Mesothelial cell of epicardium (in vitro differentiated cells): ENCODE measurements around the gene RFTN1. TPM values are rescaled to one million over a fixed set of nuclear protein-coding genes. Genes with fewer than 3 reads are reported as not detected.

Source experiments
- DNase-seq, 2 experiments: peaks; one replicate each; pipeline ENCODE4 v3.0.0; 2021; ENCODE audit warnings: low spot score in 2 of 2; ENCODE audit not compliant: unreplicated experiment in 2 of 2
- H3K27ac Mint-ChIP-seq: 2 replicates; pipeline ENCODE4 v1.8.0; 2021; ENCODE audit warnings: mixed read lengths
- H3K27me3 Mint-ChIP-seq: 2 replicates; pipeline ENCODE4 v1.8.0; 2021; ENCODE audit warnings: low read depth, mixed read lengths
- H3K36me3 Mint-ChIP-seq: 2 replicates; pipeline ENCODE4 v1.8.0; 2021; ENCODE audit warnings: mixed read lengths
- H3K4me1 Mint-ChIP-seq: 2 replicates; pipeline ENCODE4 v1.8.0; 2021; ENCODE audit warnings: mixed read lengths
- H3K4me3 Mint-ChIP-seq: 2 replicates; pipeline ENCODE4 v1.8.0; 2021; ENCODE audit warnings: mild to moderate bottlenecking, moderate library complexity, mixed read lengths
- H3K9me3 Mint-ChIP-seq: 2 replicates; pipeline ENCODE4 v1.8.0; 2021; ENCODE audit warnings: mixed read lengths
- CTCF ChIP-seq: fragments of 200-600 bp; sonication (generic); IDR thresholded peaks from one replicate; pipeline ENCODE4 v1.5.0; 2021; ENCODE audit warnings: antibody characterized with exemption; ENCODE audit not compliant: unreplicated experiment
- total RNA-seq: library from RNA; stranded (reverse); gene quantifications from 3 replicates; pipeline ENCODE4 v1.2.1, GENCODE V29; 2021

Gene RFTN1
- total RNA-seq, 1 donor from 2014 or later, result 10.0 TPM

GRCh38 chr3:16503191-16503776 is 10.2 kb downstream of the RFTN1 start:
- H3K27me3 Mint-ChIP-seq, result peaks cover 39% of the 10 kb centered on the region
- DNase-seq, result no peak
- no peak overlapping the region for H3K27ac Mint-ChIP-seq
- no peaks in the 10 kb centered on the region for H3K9me3 Mint-ChIP-seq
- no peak overlapping the region for H3K4me3 Mint-ChIP-seq
- no peak for TF ChIP-seq CTCF
- H3K36me3 Mint-ChIP-seq, result no peaks in the 10 kb centered on the region
- H3K4me1 Mint-ChIP-seq, result peaks cover 7% of the 10 kb centered on the region

- Mint-ChIP-seq H3K4me1 (peaks cover 4% of the 10 kb centered on the region), H3K36me3 (no peaks in the 10 kb centered on the region), H3K9me3 (no peaks in the 10 kb centered on the region), H3K4me3 (no peak overlapping the region), H3K27me3 (peaks cover 35% of the 10 kb centered on the region), H3K27ac (no peak overlapping the region)
- TF ChIP-seq CTCF, result no peak
- no peak for DNase-seq
These were observed 11.1 kb downstream of the RFTN1 start for GRCh38 chr3:16502347-16502908.

- H3K27ac Mint-ChIP-seq, result no peak overlapping the region
- peaks cover 44% of the 10 kb centered on the region for H3K27me3 Mint-ChIP-seq
- H3K36me3 Mint-ChIP-seq, result no peaks in the 10 kb centered on the region
- no peak for TF ChIP-seq CTCF
- H3K4me1 Mint-ChIP-seq, result peaks cover 4% of the 10 kb centered on the region
- H3K4me3 Mint-ChIP-seq, result no peak overlapping the region
- DNase-seq, result no peak
- H3K9me3 Mint-ChIP-seq, result no peaks in the 10 kb centered on the region
These were observed 12.1 kb downstream of the RFTN1 start for GRCh38 chr3:16501376-16501775.

GRCh38 chr3:16500911-16501310 is 12.6 kb downstream of the RFTN1 start:
- TF ChIP-seq CTCF, result no peak
- no peaks in the 10 kb centered on the region for H3K9me3 Mint-ChIP-seq
- H3K36me3 Mint-ChIP-seq, result no peaks in the 10 kb centered on the region
- no peak overlapping the region for H3K27ac Mint-ChIP-seq
- no peak for DNase-seq
- H3K4me1 Mint-ChIP-seq, result peaks cover 4% of the 10 kb centered on the region
- peaks cover 48% of the 10 kb centered on the region for H3K27me3 Mint-ChIP-seq
- no peak overlapping the region for H3K4me3 Mint-ChIP-seq

- DNase-seq, result no peak
- H3K4me1 Mint-ChIP-seq, result peaks cover 4% of the 10 kb centered on the region
These were observed 13.4 kb downstream of the RFTN1 start for GRCh38 chr3:16500093-16500492.

More at GRCh38 chr3:16500093-16500492, 13.4 kb downstream of the RFTN1 start:
- H3K4me3 Mint-ChIP-seq, result no peak overlapping the region
- TF ChIP-seq CTCF, result no peak
- H3K27me3 Mint-ChIP-seq, result peaks cover 52% of the 10 kb centered on the region
- no peaks in the 10 kb centered on the region for H3K36me3 Mint-ChIP-seq
- no peak overlapping the region for H3K27ac Mint-ChIP-seq
- no peaks in the 10 kb centered on the region for H3K9me3 Mint-ChIP-seq
